GM12878 (cell line): ENCODE measurements around the gene LORICRIN. TPM values are rescaled to one million over a fixed set of nuclear protein-coding genes. Genes with fewer than 3 reads are reported as not detected.
"Not testable (repeated sequence)": the region's sequence is repeated elsewhere in the genome, so short reads cannot be mapped to it uniquely, and the experiment has no call there.

Experiments
- ATAC-seq: fragments of 200-7000 bp; cut with Tn5 transposase; 3 replicates; pipeline ENCODE4 v1.9.1; 2020; ENCODE audit warnings: mild to moderate bottlenecking, moderate library complexity
- BruUV-seq: library from RNA; stranded (reverse); fragments of 400-500 nt; replicated peaks from 2 replicates; lab custom pipeline; 2021; lab: Mats Ljungman, UMichigan
- CTCF ChIA-PET: fragments of 300-600 bp; sonication (Branson Sonifier 250); formaldehyde crosslinking; extraction: SDS; loops from one replicate; lab custom pipeline; 2021; ENCODE audit warnings: inconsistent platforms; lab: Yijun Ruan, JAX
- POLR2A ChIA-PET: fragments of 350-600 bp; formaldehyde crosslinking; extraction: SDS; loops from one replicate; lab custom pipeline; 2021; ENCODE audit warnings: inconsistent platforms; lab: Charles Lee
- RAD21 ChIA-PET: fragments of 300-600 bp; sonication (Branson Sonifier 250); formaldehyde crosslinking; loops from one replicate; lab custom pipeline; 2023; ENCODE audit warnings: antibody characterized with exemption; ENCODE audit not compliant: unreplicated experiment; lab: Charles Lee
- SMC1A ChIA-PET: fragments of 300-600 bp; sonication (Branson Sonifier 250); formaldehyde crosslinking; loops from one replicate; lab custom pipeline; 2023; ENCODE audit not compliant: unreplicated experiment, uncharacterized antibody; lab: Charles Lee
- DNase-seq: peaks from one replicate; pipeline ENCODE4 v3.0.0-alpha.2; 2011; ENCODE audit warnings: low read depth, low spot score
- FAIRE-seq: peaks from 3 replicates; lab custom pipeline; 2011; peaks lifted over from hg19 to GRCh38; lab: Jason Lieb, UNC
- H2AFZ ChIP-seq: 2 replicates; pipeline ENCODE4 v1.6.0; 2011; ENCODE audit warnings: low read depth, low read length, control low read depth; ENCODE audit not compliant: control insufficient read depth
- H3K27ac ChIP-seq: 2 replicates; pipeline ENCODE4 v1.5.1; 2011; ENCODE audit warnings: control low read depth; ENCODE audit not compliant: control insufficient read depth, insufficient read depth
- H3K27me3 ChIP-seq, 2 experiments: replicated peaks in 1 of 2; 2 replicates each; pipeline versions ENCODE4 v1.6.0 to v1.6.1; 2011; ENCODE audit warnings: low read length in 1 of 2; ENCODE audit not compliant: control insufficient read depth in 2 of 2, insufficient read depth in 2 of 2
- H3K36me3 ChIP-seq, 2 experiments: 2 replicates each; pipeline ENCODE4 v1.5.1; 2011; ENCODE audit warnings: low read length in 1 of 2; ENCODE audit not compliant: control insufficient read depth in 2 of 2, insufficient read depth in 2 of 2
- H3K4me1 ChIP-seq: 2 replicates; pipeline ENCODE4 v1.6.1; 2011; ENCODE audit warnings: mild to moderate bottlenecking, low read length, moderate library complexity, mixed read lengths; ENCODE audit not compliant: control insufficient read depth, insufficient read depth
- H3K4me2 ChIP-seq: 2 replicates; pipeline ENCODE4 v1.6.0; 2011; ENCODE audit warnings: control low read depth; ENCODE audit not compliant: control insufficient read depth, insufficient read depth
- H3K4me3 ChIP-seq: fragments of 200-600 bp; sonication (generic); 2 replicates; pipeline ENCODE4 v1.5.1; 2016
- H3K79me2 ChIP-seq: 2 replicates; pipeline ENCODE4 v1.6.0; 2011; ENCODE audit warnings: low read length; ENCODE audit not compliant: control insufficient read depth, insufficient read depth
- H3K9ac ChIP-seq: 2 replicates; pipeline ENCODE4 v1.8.0; 2011; ENCODE audit warnings: low read length, control low read depth, mixed read lengths; ENCODE audit not compliant: control insufficient read depth, insufficient read depth
- H3K9me3 ChIP-seq: replicated peaks from 3 replicates; pipeline ENCODE4 v1.5.1; 2011; ENCODE audit warnings: mild to moderate bottlenecking, low read length; ENCODE audit not compliant: control insufficient read depth, insufficient read depth
- H4K20me1 ChIP-seq: 2 replicates; pipeline ENCODE4 v1.6.0; 2011; ENCODE audit not compliant: control insufficient read depth, insufficient read depth
- CTCF ChIP-seq, 3 experiments: IDR thresholded peaks in 2 of 3; conservative IDR thresholded peaks in 1 of 3; 2 replicates each; pipeline ENCODE4 v1.5.1; 2011; ENCODE audit warnings: low read depth in 3 of 3, low read length in 3 of 3, mild to moderate bottlenecking in 3 of 3, control low read depth in 2 of 3, moderate library complexity in 2 of 3, inconsistent platforms in 1 of 3, mixed read lengths in 1 of 3; ENCODE audit not compliant: control insufficient read depth in 2 of 3, insufficient read depth in 1 of 3; ENCODE audit errors: extremely low read depth in 1 of 3
- RAD21 ChIP-seq: IDR thresholded peaks from 2 replicates; pipeline ENCODE4 v1.6.1; 2011; ENCODE audit warnings: mild to moderate bottlenecking, low read depth, low read length, moderate library complexity; ENCODE audit not compliant: insufficient read depth
- SMARCA5 ChIP-seq: fragments of 450-650 bp; IDR thresholded peaks from 2 replicates; pipeline ENCODE4 v1.6.1; 2017; ENCODE audit warnings: mild to moderate bottlenecking
- SMC3 ChIP-seq: IDR thresholded peaks from 2 replicates; pipeline ENCODE4 v1.6.1; 2011; ENCODE audit warnings: low read length, improper control_type of control experiment, borderline replicate concordance
- YY1 ChIP-seq: IDR thresholded peaks from 2 replicates; pipeline ENCODE4 v1.6.1; 2011; ENCODE audit warnings: low read depth, mild to moderate bottlenecking, low read length
- WGBS: methylation state at CpG from one replicate; pipeline ENCODE4 v1.1.6; 2016; ENCODE audit warnings: low lambda C conversion rate; ENCODE audit not compliant: insufficient replicate concordance, insufficient coverage; ENCODE audit errors: missing lambda C conversion rate; 5-methylcytosine and 5-hydroxymethylcytosine counted together
- in situ Hi-C: fragments of 300-500 bp; cut with MboI; formaldehyde crosslinking; loops from 9 replicates; pipeline ENCODE4 v1.14.3; 2018; ENCODE audit warnings: mixed read lengths
- intact Hi-C: fragments of 100-400 bp; cut with micrococcal nuclease; formaldehyde crosslinking; loops from one replicate; pipeline ENCODE4 v1.14.2; 2022; ENCODE audit not compliant: unreplicated experiment
- polyA plus RNA-seq, 11 experiments: library from polyadenylated mRNA; depleted of rRNA in 4 of 11; unstranded in 6 of 11; stranded (reverse) in 5 of 11; fragments of >200 nt; fragmentation: Nextera tagmentation in 4 of 11; fragmentation: Illumina TruSeq in 1 of 11; extraction: Ambion mirVana in 4 of 11; extraction: Trizol in 1 of 11; gene quantifications; 1 replicate in 1 of 11; 2 replicates in 10 of 11; pipeline versions ENCODE4 v1.2.1 to v1.2.3, GENCODE V29; 2011 to 2016; ENCODE audit warnings: inconsistent platforms in 2 of 11, missing spikeins in 2 of 11, low read depth in 1 of 11
- total RNA-seq, 4 experiments: library from RNA; depleted of rRNA in 3 of 4; stranded (reverse); fragments of >200 nt in 3 of 4; fragmentation: Illumina TruSeq in 1 of 4; extraction: Trizol in 1 of 4; gene quantifications; 2 replicates each; pipeline versions ENCODE4 v1.2.1 to v1.2.3, GENCODE V29; 2013 to 2021

LORICRIN gene
- total and polyA plus RNA-seq, 10 of the 15 experiments (the other 5 are each of a cell fraction or from before 2014, with no cell fraction given) = 0.06 to 0.37 TPM; not detected in 8

DNA sequence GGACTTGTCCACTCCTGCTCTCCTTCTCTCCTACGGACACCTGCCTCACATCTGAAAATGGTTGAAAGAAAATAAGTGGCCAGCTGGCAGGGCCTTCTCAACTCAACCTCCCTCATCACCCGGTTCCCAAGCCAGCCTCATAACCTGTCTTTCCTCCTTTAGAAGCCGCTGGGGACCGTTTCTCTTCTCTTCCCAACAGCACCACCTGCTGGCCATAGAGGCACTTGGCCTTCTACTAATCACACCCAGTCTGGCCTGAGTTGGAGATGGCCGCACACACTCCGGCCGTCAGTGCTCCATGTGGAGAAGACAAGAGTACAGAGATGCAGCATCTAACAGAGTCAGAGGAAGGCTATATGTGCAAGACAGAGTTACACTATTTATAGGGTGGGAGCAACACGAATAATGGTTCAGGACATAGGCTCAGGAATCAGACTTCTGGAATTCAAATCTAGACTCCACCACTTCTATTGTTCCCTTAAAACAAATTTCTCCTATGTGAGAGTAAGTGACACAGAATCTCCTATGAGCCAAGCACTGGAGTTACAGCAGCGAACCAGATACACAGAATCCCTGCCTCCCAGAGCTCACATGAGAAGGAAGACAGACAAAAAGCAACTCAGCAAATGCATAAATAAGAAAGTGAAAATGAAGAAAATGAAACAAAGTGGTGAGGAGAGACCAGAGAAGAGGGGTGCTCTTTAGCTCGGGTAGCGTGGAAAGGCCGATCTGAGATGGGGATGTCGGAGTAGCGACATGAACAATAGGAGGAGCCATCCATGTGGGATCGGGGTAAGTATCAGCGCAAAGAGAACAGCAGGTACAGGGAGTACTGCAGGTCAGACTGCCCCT, 36.2 kb upstream of the LORICRIN start:
- H3K27me3 ChIP-seq, H3K79me2 ChIP-seq, BruUV-seq, H3K9ac ChIP-seq, DNase-seq, H3K27ac ChIP-seq, H3K4me1 ChIP-seq, H4K20me1 ChIP-seq, H3K4me3 ChIP-seq, H3K4me2 ChIP-seq, H3K9me3 ChIP-seq, H3K36me3 ChIP-seq: not testable (repeated sequence)
- in situ Hi-C loops = loop anchor here (10.0 kb wide), 1 partner anchor 568 kb away; no protein-coding TSS in a partner anchor
- POLR2A ChIA-PET = interaction anchor here (0.6 kb wide), 1 partner anchor 315 kb away, joined by 3 read pairs; the partner anchor contains the start of gene IVL
- 19% methylated on average over 16 of the region's 16 CpGs for WGBS
- intact Hi-C loops = loop anchor here (2.0 to 10.0 kb wide), 4 partner anchors 258 to 738 kb away; no protein-coding TSS in a partner anchor
- 0 out of 2 replicates have a peak, but pooled peaks have one; percentile 36 for TF ChIP-seq YY1
- peak; percentile 51 for TF ChIP-seq RAD21
- peak; percentile 37; the same call in 1 of the 2 replicates for TF ChIP-seq SMARCA5
- peak; percentile 46 for TF ChIP-seq SMC3
- peak; percentile 51 to 66 (median 61); a peak in 5 of 6 replicates for TF ChIP-seq CTCF (IDR thresholded peaks at IDR 0.05 in 2 of 3, conservative IDR thresholded peaks at IDR 0.05 in 1 of 3; ENCODE audit: control insufficient read depth in 2 of 3, extremely low read depth in 1 of 3, insufficient read depth in 1 of 3, low read depth in 3 of 3, low read length in 3 of 3)
- CTCF ChIA-PET = interaction anchor here (0.6 to 5.8 kb wide), 19 partner anchors 10 to 569 kb away, joined by 3 to 49 read pairs (median 4); partner anchors contain the start of genes PGLYRP4 and SMCP
- RAD21 ChIA-PET = interaction anchor here (0.6 to 4.6 kb wide), 6 partner anchors 10 to 68 kb away, joined by 3 to 19 read pairs (median 4); no protein-coding TSS in a partner anchor
- peak overlapping the region; percentile 20 for H2AFZ ChIP-seq
- peak; percentile 97 for FAIRE-seq
- SMC1A ChIA-PET = interaction anchor here (0.6 to 2.6 kb wide), 10 partner anchors 10 to 353 kb away, joined by 3 to 12 read pairs (median 4); no protein-coding TSS in a partner anchor
- ATAC-seq = peak; percentile 99
